Mesodermal cell (in vitro differentiated cells): ENCODE results near the gene PKD1L1. TPM values are rescaled to one million over a fixed set of nuclear protein-coding genes. Genes with fewer than 3 reads are reported as not detected.
A peak's percentile ranks its signal among the peaks of the same experiment; 100 is the strongest.
"Not testable (repeated sequence)": the region's sequence is repeated elsewhere in the genome, so short reads cannot be mapped to it uniquely, and the experiment has no call there.

Experiments used
- H3K27ac ChIP-seq: 2 replicates; pipeline ENCODE4 v1.7.0; 2013; ENCODE audit warnings: mild to moderate bottlenecking, low read depth, low read length, moderate library complexity; ENCODE audit not compliant: severe bottlenecking
- H3K36me3 ChIP-seq: 2 replicates; pipeline ENCODE4 v1.7.1; 2013; ENCODE audit warnings: mild to moderate bottlenecking, low read length, moderate library complexity; ENCODE audit not compliant: control insufficient read depth, insufficient read depth
- H3K4me1 ChIP-seq: one replicate; pipeline ENCODE4 v1.7.1; 2013; ENCODE audit warnings: mild to moderate bottlenecking, low read length; ENCODE audit not compliant: insufficient read depth, control insufficient read depth, poor library complexity, severe bottlenecking
- H3K4me3 ChIP-seq: 2 replicates; pipeline ENCODE4 v1.7.0; 2013; ENCODE audit warnings: low read length, control low read depth, mild to moderate bottlenecking; ENCODE audit not compliant: insufficient read depth, poor library complexity, severe bottlenecking; ENCODE audit errors: extremely low read depth
- H3K9me3 ChIP-seq: 2 replicates; pipeline ENCODE4 v1.7.1; 2013; ENCODE audit warnings: mild to moderate bottlenecking, low read length, moderate library complexity; ENCODE audit not compliant: control insufficient read depth
- WGBS, 2 experiments: methylation state at CpG; one replicate each; pipeline ENCODE4 v1.1.5; 2013; ENCODE audit warnings: missing lambda C conversion rate in 2 of 2; ENCODE audit not compliant: insufficient coverage in 2 of 2; 5-methylcytosine and 5-hydroxymethylcytosine counted together
- polyA plus RNA-seq, 2 experiments: library from polyadenylated mRNA; stranded (reverse); fragments of 50-300 nt; gene quantifications; one replicate each; pipeline ENCODE4 v1.2.3, GENCODE V29; 2013

Gene PKD1L1, protein sequence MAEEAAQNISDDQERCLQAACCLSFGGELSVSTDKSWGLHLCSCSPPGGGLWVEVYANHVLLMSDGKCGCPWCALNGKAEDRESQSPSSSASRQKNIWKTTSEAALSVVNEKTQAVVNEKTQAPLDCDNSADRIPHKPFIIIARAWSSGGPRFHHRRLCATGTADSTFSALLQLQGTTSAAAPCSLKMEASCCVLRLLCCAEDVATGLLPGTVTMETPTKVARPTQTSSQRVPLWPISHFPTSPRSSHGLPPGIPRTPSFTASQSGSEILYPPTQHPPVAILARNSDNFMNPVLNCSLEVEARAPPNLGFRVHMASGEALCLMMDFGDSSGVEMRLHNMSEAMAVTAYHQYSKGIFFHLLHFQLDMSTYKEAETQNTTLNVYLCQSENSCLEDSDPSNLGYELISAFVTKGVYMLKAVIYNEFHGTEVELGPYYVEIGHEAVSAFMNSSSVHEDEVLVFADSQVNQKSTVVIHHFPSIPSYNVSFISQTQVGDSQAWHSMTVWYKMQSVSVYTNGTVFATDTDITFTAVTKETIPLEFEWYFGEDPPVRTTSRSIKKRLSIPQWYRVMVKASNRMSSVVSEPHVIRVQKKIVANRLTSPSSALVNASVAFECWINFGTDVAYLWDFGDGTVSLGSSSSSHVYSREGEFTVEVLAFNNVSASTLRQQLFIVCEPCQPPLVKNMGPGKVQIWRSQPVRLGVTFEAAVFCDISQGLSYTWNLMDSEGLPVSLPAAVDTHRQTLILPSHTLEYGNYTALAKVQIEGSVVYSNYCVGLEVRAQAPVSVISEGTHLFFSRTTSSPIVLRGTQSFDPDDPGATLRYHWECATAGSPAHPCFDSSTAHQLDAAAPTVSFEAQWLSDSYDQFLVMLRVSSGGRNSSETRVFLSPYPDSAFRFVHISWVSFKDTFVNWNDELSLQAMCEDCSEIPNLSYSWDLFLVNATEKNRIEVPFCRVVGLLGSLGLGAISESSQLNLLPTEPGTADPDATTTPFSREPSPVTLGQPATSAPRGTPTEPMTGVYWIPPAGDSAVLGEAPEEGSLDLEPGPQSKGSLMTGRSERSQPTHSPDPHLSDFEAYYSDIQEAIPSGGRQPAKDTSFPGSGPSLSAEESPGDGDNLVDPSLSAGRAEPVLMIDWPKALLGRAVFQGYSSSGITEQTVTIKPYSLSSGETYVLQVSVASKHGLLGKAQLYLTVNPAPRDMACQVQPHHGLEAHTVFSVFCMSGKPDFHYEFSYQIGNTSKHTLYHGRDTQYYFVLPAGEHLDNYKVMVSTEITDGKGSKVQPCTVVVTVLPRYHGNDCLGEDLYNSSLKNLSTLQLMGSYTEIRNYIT (N-terminal part only)
- 0.07 TPM for polyA plus RNA-seq (2013, experiment 1 of 2)
- 0.05 TPM for polyA plus RNA-seq (2013, experiment 2 of 2)

DNA sequence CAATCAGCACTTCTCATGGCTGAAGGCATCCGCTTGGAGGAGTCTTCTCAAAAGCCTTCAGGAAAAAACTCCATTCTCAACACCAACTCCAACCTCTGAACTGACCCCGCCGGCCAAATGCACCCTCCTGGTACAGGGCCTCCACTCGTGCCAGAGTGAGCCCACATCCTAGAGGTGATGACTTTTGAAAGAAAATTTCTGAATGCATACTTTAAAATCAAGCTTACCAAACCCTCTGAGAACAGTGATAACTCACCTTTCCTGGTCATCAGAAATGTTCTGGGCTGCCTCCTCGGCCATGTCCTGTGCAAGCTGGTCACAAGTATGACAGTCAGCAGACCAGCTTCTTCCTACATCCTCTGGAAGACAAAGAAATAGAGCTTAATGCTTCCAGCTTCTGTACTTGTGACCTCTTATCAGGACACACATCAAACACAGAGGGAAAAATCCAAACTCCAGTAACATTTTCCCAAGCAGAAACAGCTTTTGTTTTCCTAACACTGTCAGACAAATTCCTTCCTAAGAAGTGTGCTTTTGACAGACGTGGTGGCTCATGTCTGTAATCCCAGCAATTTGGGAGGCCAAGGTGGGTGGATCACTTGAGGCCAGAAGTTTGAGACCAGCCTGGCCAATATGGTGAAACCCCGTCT, at the start of gene PKD1L1:
Gene PKD1L1, minus strand, starts transcription at position 326 of the 650 bp plus-strand sequence. Its CDS starts 26 bp downstream, at position 300.
- Histone ChIP-seq H3K4me3 (no peak within 1 kb of the TSS), H3K9me3 (no peaks in the 10 kb centered on the region), H3K36me3 (no peaks in the 10 kb centered on the region), H3K4me1 (peaks cover 14% of the 10 kb centered on the region), H3K27ac (peak within 1 kb of the TSS; percentile 49)
- WGBS, 2 experiments: 83 to 94% methylated on average over 2 to 3 of the region's 7 CpGs

DNA sequence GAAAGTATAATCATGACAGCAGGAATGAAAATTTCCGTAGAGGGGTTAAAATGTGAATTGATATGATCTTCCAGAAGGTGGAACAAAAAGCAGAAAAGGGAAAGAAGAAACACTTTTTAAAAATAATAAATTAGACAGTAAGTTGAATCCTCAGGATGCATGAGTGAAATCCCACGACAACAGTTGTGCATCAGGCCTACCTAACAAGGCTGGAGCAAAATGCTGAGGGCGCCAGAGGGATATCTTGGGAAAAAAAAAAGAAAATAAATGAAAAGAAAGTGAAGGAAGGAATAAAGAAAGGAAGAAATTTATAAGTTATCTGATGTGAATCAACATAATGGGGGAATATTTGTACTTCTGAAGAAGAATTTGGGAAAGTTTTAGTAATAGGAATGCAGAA, 44.2 kb upstream of the PKD1L1 start:
- Histone ChIP-seq H3K27ac (peak overlapping the region; percentile 55), H3K9me3 (no peaks in the 10 kb centered on the region), H3K36me3 (no peaks in the 10 kb centered on the region), H3K4me1 (peaks cover 11% of the 10 kb centered on the region), H3K4me3 (peak overlapping the region; percentile 36)
- WGBS, 2 experiments: 43 to 100% methylated on average over 1 to 3 of the region's 3 CpGs

DNA sequence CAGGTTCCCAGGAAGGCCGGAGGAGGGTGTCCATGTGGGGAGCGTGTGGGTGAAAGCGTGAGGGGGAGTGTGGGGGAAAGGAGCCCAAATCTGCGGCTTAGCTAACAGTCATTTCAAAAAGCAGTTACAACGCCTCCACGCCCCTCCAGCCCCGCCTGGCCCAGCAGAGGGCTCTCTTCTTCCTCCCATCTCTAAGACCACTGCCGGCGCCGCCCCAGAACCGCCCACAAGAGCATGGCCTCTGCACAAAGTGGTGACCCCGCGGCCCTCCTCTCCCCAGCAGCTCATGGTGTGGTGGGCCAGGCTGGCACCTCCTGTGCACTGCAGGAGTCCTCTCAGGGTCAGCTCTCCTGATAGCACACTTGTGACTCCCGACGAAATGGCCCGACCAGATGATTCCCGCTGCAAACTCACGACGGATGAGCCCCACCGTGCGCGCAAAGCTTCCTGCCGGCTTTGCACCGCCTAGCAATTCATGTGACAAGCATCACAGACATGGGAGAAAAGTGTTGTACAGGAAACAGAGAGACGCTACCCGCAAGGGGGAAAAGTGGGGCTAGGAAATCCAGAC, 43.6 kb upstream of the PKD1L1 start:
- H3K27ac ChIP-seq: peak overlapping the region; percentile 55
- H3K9me3 ChIP-seq: no peaks in the 10 kb centered on the region
- H3K36me3 ChIP-seq: no peaks in the 10 kb centered on the region
- peaks cover 11% of the 10 kb centered on the region for H3K4me1 ChIP-seq
- peak overlapping the region; percentile 36 for H3K4me3 ChIP-seq
- WGBS, 2 experiments: 3 to 6% methylated on average over 18 to 23 of the region's 26 CpGs

DNA sequence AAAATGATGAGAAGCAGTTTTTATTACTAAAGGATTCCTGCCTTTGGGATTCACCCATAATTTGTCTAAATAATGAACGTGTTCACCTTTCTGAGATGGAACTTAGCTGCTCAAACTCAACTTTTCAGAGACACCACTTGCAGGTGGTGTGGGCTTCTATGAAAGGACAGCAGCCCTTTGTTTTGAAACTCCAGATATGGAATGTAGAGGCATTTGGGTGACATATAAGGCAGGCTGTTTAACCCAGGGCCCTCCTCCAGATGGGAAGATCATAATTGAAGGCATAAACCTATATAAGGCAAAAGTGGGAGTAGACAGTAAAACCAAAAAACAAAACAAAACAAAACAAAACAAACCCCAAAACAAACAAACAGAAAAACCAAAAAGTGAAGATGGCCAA, 43.0 kb upstream of the PKD1L1 start:
- no peak overlapping the region for H3K4me3 ChIP-seq
- H3K36me3 ChIP-seq: no peaks in the 10 kb centered on the region
- H3K27ac ChIP-seq: peak overlapping the region; percentile 55
- H3K9me3 ChIP-seq: no peaks in the 10 kb centered on the region
- WGBS, 2 experiments: no CpG with 5 or more reads among the region's 1 CpG
- peaks cover 11% of the 10 kb centered on the region for H3K4me1 ChIP-seq

DNA sequence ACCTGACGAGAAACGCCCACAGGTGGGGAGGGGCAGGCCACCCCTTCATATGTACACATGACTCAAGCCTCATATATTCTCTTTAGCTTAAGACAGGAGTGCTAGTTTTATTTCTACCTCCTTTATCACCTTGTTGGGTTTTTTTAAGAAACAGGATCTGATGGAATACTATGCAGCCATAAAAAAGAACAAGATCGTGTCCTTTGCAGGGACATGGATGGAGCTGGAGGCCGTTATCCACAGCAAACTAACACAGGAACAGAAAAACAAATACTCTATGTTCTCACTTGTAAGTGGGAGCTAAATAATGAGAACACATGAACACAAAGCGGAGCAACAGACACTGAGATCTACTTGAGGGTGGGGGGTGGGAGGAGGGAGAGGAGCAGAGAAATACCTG, 42.3 kb upstream of the PKD1L1 start:
- Histone ChIP-seq H3K27ac (no peak overlapping the region), H3K36me3 (no peaks in the 10 kb centered on the region), H3K9me3 (no peaks in the 10 kb centered on the region), H3K4me3 (no peak overlapping the region), H3K4me1 (peaks cover 11% of the 10 kb centered on the region)
- 87% methylated on average over 2 of the region's 5 CpGs; no CpG with 5 or more reads in 1 of the 2 experiments for WGBS, 2 experiments

DNA sequence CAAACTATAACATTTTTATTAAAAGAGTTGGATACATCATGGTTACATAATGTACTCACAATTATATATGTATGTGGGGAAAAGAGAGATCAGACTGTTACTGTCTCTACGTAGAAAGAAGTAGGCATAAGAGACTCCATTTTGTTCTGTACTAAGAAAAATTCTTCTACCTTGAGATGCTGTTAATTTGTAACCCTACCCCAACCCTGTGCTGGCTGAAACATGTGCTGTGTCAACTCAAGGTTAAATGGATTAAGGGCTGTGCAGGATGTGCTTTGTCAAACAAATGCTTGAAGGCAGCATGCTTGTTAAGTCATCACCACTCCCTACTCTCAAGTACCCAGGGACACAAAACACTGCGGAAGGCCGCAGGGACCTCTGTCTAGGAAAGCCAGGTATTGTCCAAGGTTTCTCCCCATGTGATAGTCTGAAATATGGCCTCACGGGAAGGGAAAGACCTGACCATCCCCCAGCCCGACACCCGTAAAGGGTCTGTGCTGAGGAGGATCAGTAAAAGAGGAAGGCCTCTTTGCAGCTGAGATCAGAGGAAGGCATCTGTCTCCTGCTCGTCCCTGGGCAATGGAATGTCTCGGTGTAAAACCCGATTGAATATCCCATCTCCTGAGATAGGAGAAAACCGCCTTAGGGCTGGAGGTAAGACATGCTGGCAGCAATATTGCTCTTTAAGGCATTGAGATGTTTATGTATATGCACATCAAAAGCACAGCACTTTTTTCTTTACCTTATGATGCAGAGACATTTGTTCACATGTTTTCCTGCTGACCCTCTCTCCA, 41.5 kb upstream of the PKD1L1 start:
- not testable (repeated sequence) for H3K36me3 ChIP-seq, H3K9me3 ChIP-seq, H3K4me3 ChIP-seq, H3K27ac ChIP-seq
- H3K4me1 ChIP-seq: peaks cover 11% of the 10 kb centered on the region
- 51 to 60% methylated on average over 4 to 6 of the region's 10 CpGs for WGBS, 2 experiments

DNA sequence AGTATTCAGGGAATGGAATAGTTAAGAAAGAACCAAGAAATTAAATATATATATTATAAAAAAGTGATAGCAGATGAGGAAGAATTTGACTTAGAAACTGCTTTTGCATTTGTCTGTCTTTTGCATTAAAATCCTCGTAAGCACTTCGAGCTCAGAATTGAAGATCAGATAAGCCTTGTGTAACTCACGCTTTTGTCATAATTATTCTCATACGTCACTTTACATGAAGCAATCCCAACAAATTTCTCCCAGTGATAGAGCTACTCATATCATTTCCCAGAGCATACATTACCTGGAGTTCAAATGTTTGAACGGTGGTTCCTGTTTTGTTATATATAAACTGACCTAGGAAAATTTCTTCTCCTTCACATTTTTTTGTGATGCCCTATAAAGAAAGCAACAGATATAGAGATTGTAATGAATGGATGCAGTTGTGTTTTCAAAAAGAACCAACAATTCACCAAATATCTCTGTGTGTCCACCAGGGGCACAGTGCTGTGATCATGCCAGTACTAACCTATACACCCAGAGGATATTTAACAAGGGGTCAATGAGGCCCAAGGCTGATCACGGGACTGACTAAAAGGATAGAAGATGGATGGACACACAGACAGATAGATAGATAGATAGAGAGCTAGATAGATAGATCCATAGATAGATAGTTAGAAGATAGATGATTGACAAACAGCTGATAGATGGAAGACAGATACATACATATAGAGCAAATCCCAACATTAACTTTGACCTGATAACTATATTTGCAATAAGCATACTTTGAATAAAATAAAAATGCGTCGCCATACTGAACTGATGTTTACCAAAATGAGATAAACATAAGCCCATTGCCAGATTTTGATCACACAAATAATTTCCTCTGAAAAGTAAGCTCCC, 40.5 kb upstream of the PKD1L1 start:
- Histone ChIP-seq H3K9me3 (no peaks in the 10 kb centered on the region), H3K36me3 (no peaks in the 10 kb centered on the region), H3K4me1 (peaks cover 11% of the 10 kb centered on the region), H3K4me3 (no peak overlapping the region), H3K27ac (no peak overlapping the region)
- WGBS, 2 experiments: 80 to 91% methylated on average over 4 of the region's 8 CpGs

DNA sequence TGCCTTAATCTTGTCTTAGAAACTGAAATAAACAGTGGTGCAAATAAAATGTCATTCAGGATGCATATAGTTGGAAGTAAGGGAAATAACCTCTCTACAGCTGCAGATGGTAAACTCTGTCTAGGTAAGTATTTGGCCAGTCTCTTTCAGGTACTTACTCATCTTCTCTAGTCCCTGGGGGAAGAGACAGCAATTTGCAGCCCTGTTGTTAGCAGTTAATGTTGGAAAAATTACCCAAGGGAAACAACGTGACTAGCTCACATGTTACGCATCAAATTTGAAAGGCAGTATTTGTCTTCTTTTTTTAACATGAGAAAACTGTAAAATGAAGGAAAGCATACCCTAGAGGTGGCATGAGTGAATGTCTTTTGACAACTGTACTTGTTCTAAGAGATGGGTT, 34.3 kb upstream of the PKD1L1 start:
- H3K27ac ChIP-seq: no peak overlapping the region
- H3K9me3 ChIP-seq: no peaks in the 10 kb centered on the region
- 75% methylated on average over 2 of the region's 2 CpGs; no CpG with 5 or more reads in 1 of the 2 experiments for WGBS, 2 experiments
- H3K4me1 ChIP-seq: no peaks in the 10 kb centered on the region
- H3K36me3 ChIP-seq: peaks cover 10% of the 10 kb centered on the region
- H3K4me3 ChIP-seq: no peak overlapping the region
